Subcutaneous adipose tissue (tissue), 4 donors: Measurements from ENCODE around the gene TANGO6. TPM values are rescaled to one million over a fixed set of nuclear protein-coding genes. Genes with fewer than 3 reads are reported as not detected.

ENCODE experiments used
- CTCF ChIP-seq: fragments of 450-650 bp; IDR thresholded peaks from one replicate; pipeline ENCODE4 v1.5.1; 2016; ENCODE audit warnings: low read depth, mild to moderate bottlenecking, control low read depth, antibody characterized with exemption, moderate library complexity
- total RNA-seq, 4 donors: library from RNA; depleted of rRNA; stranded (reverse); fragments of >200 nt; gene quantifications; one replicate each; pipeline ENCODE4 v1.1.0, GENCODE V29; 2016

TANGO6 gene
- total RNA-seq = 10 to 100 TPM; 14.3 to 19.4 (median 15.9) TPM

- no peak for TF ChIP-seq CTCF
Observed at GRCh38 chr16:68843482-68844210, at the start of gene TANGO6. TANGO6 (plus strand) TSS chr16:68843531; CDS start chr16:68843618, 87 bp downstream.

GRCh38 chr16:68798398-68798797 lies 44.9 kb upstream of the TANGO6 start:
- TF ChIP-seq CTCF = no peak

GRCh38 chr16:68800257-68800875 lies 43.0 kb upstream of the TANGO6 start:
- TF ChIP-seq CTCF = no peak

GRCh38 chr16:68802190-68802589 lies 41.1 kb upstream of the TANGO6 start:
- TF ChIP-seq CTCF = no peak

- TF ChIP-seq CTCF = no peak
Observed at GRCh38 chr16:68806422-68806821, 36.9 kb upstream of the TANGO6 start.

- TF ChIP-seq CTCF = no peak
Observed at GRCh38 chr16:68806981-68807380, 36.4 kb upstream of the TANGO6 start.

- TF ChIP-seq CTCF = no peak
Observed at GRCh38 chr16:68814516-68814915, 28.8 kb upstream of the TANGO6 start.
